ENCODE results near the gene GBX1. TPM values are rescaled to one million over a fixed set of nuclear protein-coding genes. Genes with fewer than 3 reads are reported as not detected.

Gene GBX1
- total RNA-seq, 3 donors from 2014 or later, result not detected

DNA sequence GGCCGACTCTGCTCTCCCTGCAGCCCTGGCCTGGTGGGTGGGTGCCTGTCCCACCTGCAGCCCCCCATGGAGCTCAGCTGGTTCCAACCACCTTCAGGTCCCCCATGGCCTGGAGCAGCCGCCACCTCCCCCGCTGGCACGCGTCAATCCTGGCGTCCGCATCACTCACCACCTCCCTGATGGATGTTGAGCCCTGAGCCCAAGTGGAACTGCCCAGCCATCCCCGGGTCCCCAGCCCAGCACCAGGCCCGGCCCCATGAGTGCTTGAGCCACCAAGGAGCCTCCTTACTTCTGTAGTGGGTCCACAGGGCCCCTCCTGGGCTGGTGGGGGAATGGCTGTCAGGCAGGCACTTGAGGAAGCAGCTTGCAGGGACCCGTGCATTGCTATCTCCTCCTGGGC lies 66.6 kb downstream of the GBX1 start:
- no peaks in the 10 kb centered on the region for H3K27me3 ChIP-seq
- H3K27ac ChIP-seq, result peak overlapping the region in 1 of 2 donors; percentile 19
- H3K4me3 ChIP-seq, result no peak overlapping the region
- DNase-seq (ENCODE audit: low spot score in 2 of 2), result no peak
- TF ChIP-seq POLR2AphosphoS5 (IDR thresholded peaks at IDR 0.05), result no peak
- no peak for TF ChIP-seq CTCF (IDR thresholded peaks at IDR 0.05)
- TF ChIP-seq POLR2A (IDR thresholded peaks at IDR 0.05), result no peak
- intact Hi-C loops (cut with DNase I; ENCODE audit: low total_unique reads), result no loop called here
- H3K4me1 ChIP-seq, result no peaks in the 10 kb centered on the region
- no peaks in the 10 kb centered on the region for H3K36me3 ChIP-seq
- H3K9me3 ChIP-seq, result no peaks in the 10 kb centered on the region

- Histone ChIP-seq H3K4me1 (no peaks in the 10 kb centered on the region), H3K36me3 (no peaks in the 10 kb centered on the region), H3K9me3 (no peaks in the 10 kb centered on the region), H3K4me3 (peak overlapping the region in 1 of 3 donors; percentile 23), H3K27me3 (no peaks in the 10 kb centered on the region), H3K27ac (peak overlapping the region in 1 of 2 donors; percentile 20)
- intact Hi-C loops (cut with DNase I; ENCODE audit: low total_unique reads), result no loop called here
- no peak for DNase-seq (ENCODE audit: low spot score in 2 of 2)
- TF ChIP-seq POLR2AphosphoS5 (IDR thresholded peaks at IDR 0.05), result no peak
These were observed 67.8 kb downstream of the GBX1 start for GRCh38 chr7:151099486-151100211.

Other genes with a start within 250 kb of the GBX1 start
- under 1 TPM; under 0.01 to 0.29 (median 0.16) TPM for gene KCNH2, start 189.4 kb downstream of the GBX1 start, total RNA-seq
- 10 to 100 TPM in 1 of 3 donors, 1 to 10 TPM in 2; 3.8 to 35.1 (median 5.1) TPM for gene NOS3, start 176.7 kb downstream of the GBX1 start, total RNA-seq
- 1 to 10 TPM in 1 of 3 donors, under 1 TPM in 1, not detected in 1; 0.44 to 2.0 TPM for gene ATG9B, start 143.2 kb downstream of the GBX1 start, total RNA-seq
- gene ABCB8, start 139.2 kb downstream of the GBX1 start, total RNA-seq, result 10 to 100 TPM; 14.7 to 19.3 (median 17.6) TPM
- 1 to 10 TPM; 1.3 to 3.3 (median 2.3) TPM for gene ASIC3, start 119.2 kb downstream of the GBX1 start, total RNA-seq
- gene CDK5, start 109.8 kb downstream of the GBX1 start, total RNA-seq, result 1 to 10 TPM; 5.2 to 8.8 (median 8.6) TPM
- gene SLC4A2, start 108.1 kb downstream of the GBX1 start, total RNA-seq, result 100 to 1,000 TPM in 1 of 3 donors, 10 to 100 TPM in 2; 83.2 to 101 (median 92.8) TPM
- gene FASTK, start 86.9 kb downstream of the GBX1 start, total RNA-seq, result 10 to 100 TPM; 45.6 to 63.5 (median 60.0) TPM
- gene TMUB1, start 84.2 kb downstream of the GBX1 start, total RNA-seq, result 10 to 100 TPM; 32.1 to 36.1 (median 35.0) TPM
- gene AGAP3, start 81.2 kb downstream of the GBX1 start, total RNA-seq, result 10 to 100 TPM; 47.2 to 58.1 (median 55.1) TPM
- not detected for gene ASB10, start 19.6 kb upstream of the GBX1 start, total RNA-seq
- gene H2BK1, start 42.8 kb upstream of the GBX1 start, total RNA-seq, result not detected
- 10 to 100 TPM; 35.6 to 58.7 (median 42.2) TPM for gene ABCF2, start 59.5 kb upstream of the GBX1 start, total RNA-seq
- 10 to 100 TPM; 24.5 to 40.6 (median 38.3) TPM for gene CHPF2, start 64.8 kb upstream of the GBX1 start, total RNA-seq
- gene SMARCD3, start 81.0 kb upstream of the GBX1 start, total RNA-seq, result 10 to 100 TPM; 21.3 to 69.5 (median 43.5) TPM
- 10 to 100 TPM; 61.9 to 71.7 (median 62.7) TPM for gene NUB1, start 174.1 kb upstream of the GBX1 start, total RNA-seq
- 10 to 100 TPM; 15.5 to 61.5 (median 57.0) TPM for gene WDR86, start 242.3 kb upstream of the GBX1 start, total RNA-seq

Measured in breast epithelium (tissue), 4 donors.